Measurements from ENCODE around the gene ANO2. TPM values are rescaled to one million over a fixed set of nuclear protein-coding genes. Genes with fewer than 3 reads are reported as not detected.

The ANO2 gene
- total RNA-seq, 2 donors from 2014 or later, result 2.8 to 9.3 TPM

GRCh38 chr12:5565933-5566599 lies 379.0 kb downstream of the ANO2 start:
- no peak for DNase-seq (ENCODE audit: low spot score)
- no peak overlapping the region for H3K4me3 ChIP-seq

DNA sequence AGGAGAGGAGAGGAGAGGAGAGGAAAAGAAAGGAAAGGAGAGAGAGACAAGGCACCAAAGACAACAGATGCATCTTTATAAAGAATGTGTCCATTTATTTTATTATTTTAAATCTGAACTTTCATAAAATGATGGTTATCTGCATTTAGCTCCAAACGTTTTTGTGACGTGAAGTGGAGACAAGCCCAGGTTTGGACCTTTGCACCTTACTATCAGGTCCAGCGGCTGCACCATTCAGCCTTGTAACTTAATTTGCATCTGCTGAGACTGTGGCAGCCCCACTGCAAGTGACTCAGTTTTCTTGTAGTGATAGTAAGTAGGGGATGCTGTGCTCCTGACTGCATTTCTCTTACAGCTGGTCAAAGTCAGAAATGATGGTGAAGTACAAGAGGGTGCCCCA lies 382.5 kb downstream of the ANO2 start:
- Histone ChIP-seq H3K4me3 (no peak overlapping the region), H3K36me3 (no peaks in the 10 kb centered on the region), H3K4me1 (peaks cover 0 to 5% of the 10 kb centered on the region in 2 donors), H3K27me3 (no peaks in the 10 kb centered on the region), H3K9me3 (no peaks in the 10 kb centered on the region), H3K27ac (no peak overlapping the region)
- no peak for TF ChIP-seq CTCF (IDR thresholded peaks at IDR 0.05)
- DNase-seq (ENCODE audit: low spot score), result no peak

More at GRCh38 chr12:5565933-5566599, 379.0 kb downstream of the ANO2 start:
- Histone ChIP-seq H3K4me1 (peaks cover 0 to 13% of the 10 kb centered on the region in 2 donors), H3K27me3 (no peaks in the 10 kb centered on the region), H3K27ac (no peak overlapping the region), H3K36me3 (no peaks in the 10 kb centered on the region), H3K9me3 (no peaks in the 10 kb centered on the region)
- no peak for TF ChIP-seq CTCF (IDR thresholded peaks at IDR 0.05)

GRCh38 chr12:5561846-5562245 lies 383.2 kb downstream of the ANO2 start:
- Histone ChIP-seq H3K4me1 (no peaks in the 10 kb centered on the region), H3K36me3 (no peaks in the 10 kb centered on the region), H3K9me3 (no peaks in the 10 kb centered on the region), H3K27me3 (no peaks in the 10 kb centered on the region), H3K27ac (no peak overlapping the region), H3K4me3 (no peak overlapping the region)
- no peak for DNase-seq (ENCODE audit: low spot score)
- no peak for TF ChIP-seq CTCF (IDR thresholded peaks at IDR 0.05)

DNA sequence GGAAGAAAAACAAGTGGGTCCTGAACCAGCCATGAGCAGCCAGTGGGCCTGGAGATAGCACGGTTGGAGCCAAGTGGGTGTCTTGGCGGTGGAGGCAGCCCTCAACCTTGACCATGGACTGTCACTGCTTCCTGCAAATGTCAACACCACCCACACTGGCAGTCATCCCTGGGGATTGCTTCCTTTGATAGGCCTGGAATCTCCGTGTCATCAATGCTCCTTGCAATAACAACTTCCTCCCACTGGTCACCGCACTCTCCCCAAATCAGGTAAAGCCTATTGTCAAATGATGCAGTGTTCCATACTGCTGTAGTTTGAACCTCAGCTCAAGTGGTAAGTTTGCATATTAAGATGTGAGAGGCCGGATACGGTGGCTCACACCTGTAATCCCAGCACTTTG lies 384.0 kb downstream of the ANO2 start:
- no peak overlapping the region for H3K27ac ChIP-seq
- TF ChIP-seq CTCF (IDR thresholded peaks at IDR 0.05), result no peak
- H3K4me3 ChIP-seq, result no peak overlapping the region
- no peaks in the 10 kb centered on the region for H3K9me3 ChIP-seq
- no peaks in the 10 kb centered on the region for H3K36me3 ChIP-seq
- H3K27me3 ChIP-seq, result no peaks in the 10 kb centered on the region
- DNase-seq (ENCODE audit: low spot score), result no peak
- H3K4me1 ChIP-seq, result no peaks in the 10 kb centered on the region

DNA sequence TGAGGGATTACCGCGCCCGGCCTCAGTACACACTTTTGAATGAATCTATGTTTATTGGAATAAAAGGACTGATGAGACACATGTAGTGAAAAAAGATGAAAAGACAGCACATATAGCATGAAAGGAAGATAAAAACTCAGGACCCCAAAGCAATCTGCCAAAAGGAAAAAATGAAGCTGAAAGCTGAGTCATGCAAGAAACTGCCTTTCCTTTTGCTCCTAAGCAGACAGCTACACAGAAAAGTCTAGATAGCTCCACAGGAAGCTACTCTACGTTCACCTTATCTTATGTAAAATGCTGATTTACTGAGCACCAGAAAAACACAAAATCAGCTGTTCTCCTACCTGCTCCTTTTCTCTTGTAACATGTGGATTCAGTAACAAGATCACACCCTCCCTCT lies 384.8 kb downstream of the ANO2 start:
- no peak for DNase-seq (ENCODE audit: low spot score)
- Histone ChIP-seq H3K36me3 (no peaks in the 10 kb centered on the region), H3K27me3 (no peaks in the 10 kb centered on the region), H3K27ac (no peak overlapping the region), H3K9me3 (no peaks in the 10 kb centered on the region), H3K4me3 (no peak overlapping the region), H3K4me1 (no peaks in the 10 kb centered on the region)
- TF ChIP-seq CTCF (IDR thresholded peaks at IDR 0.05), result no peak

DNA sequence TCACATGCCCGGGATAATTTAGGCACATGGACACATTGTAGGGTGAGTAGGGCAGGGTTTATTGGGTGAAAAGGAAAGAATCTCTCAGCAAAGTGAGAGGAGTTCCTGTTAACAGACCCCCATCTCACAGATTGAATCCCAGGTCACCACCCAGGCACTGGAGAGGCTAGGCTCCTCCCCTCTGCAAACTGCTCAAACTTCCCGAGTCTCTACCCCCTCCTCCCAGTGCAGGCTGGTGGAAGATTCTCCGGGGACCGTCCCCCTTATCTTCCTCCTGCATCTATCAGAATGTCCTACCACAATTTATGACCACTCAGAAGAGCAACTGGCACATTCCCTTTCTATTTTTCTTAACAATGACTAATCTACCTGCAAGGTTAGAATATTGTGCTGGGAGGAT lies 387.2 kb downstream of the ANO2 start:
- H3K4me3 ChIP-seq, result no peak overlapping the region

More for the DNA sequence above, 387.2 kb downstream of the ANO2 start:
- H3K36me3 ChIP-seq, result no peaks in the 10 kb centered on the region
- no peak for TF ChIP-seq CTCF (IDR thresholded peaks at IDR 0.05)
- no peaks in the 10 kb centered on the region for H3K9me3 ChIP-seq
- H3K27me3 ChIP-seq, result no peaks in the 10 kb centered on the region
- no peak overlapping the region for H3K27ac ChIP-seq
- DNase-seq (ENCODE audit: low spot score), result no peak
- no peaks in the 10 kb centered on the region for H3K4me1 ChIP-seq

Measured in right atrium auricular region (tissue), 2 donors.